Measurements from ENCODE around the gene CHKA. TPM values are rescaled to one million over a fixed set of nuclear protein-coding genes. Genes with fewer than 3 reads are reported as not detected.

CHKA gene
- total and polyA plus RNA-seq, 4 donors: 58.5 to 112 (median 77.1) TPM

- H3K27ac ChIP-seq (ENCODE audit: low read depth, low read length): no peak overlapping the region
- peaks cover 20% of the 10 kb centered on the region for H3K4me1 ChIP-seq (ENCODE audit: control insufficient read depth, insufficient read depth, low read length)
- peaks cover 64% of the 10 kb centered on the region for H3K36me3 ChIP-seq (ENCODE audit: control insufficient read depth, insufficient read depth, low read length)
- WGBS (ENCODE audit: insufficient coverage): 75% methylated on average over 10 of the region's 14 CpGs
- no peak for DNase-seq (ENCODE audit: low read depth in 4 of 6, low spot score in 6 of 6)
- H3K4me3 ChIP-seq (ENCODE audit: low read depth, low read length): no peak overlapping the region
- no peaks in the 10 kb centered on the region for H3K9me3 ChIP-seq (ENCODE audit: control insufficient read depth, insufficient read depth, low read length)
- H3K27me3 ChIP-seq (ENCODE audit: control insufficient read depth, insufficient read depth, low read length): no peaks in the 10 kb centered on the region
Observed at GRCh38 chr11:68051191-68052136, 69.7 kb downstream of the CHKA start.

- WGBS (ENCODE audit: insufficient coverage): 89% methylated on average over 18 of the region's 18 CpGs
- H3K9me3 ChIP-seq (ENCODE audit: control insufficient read depth, insufficient read depth, low read length): no peaks in the 10 kb centered on the region
- H3K27ac ChIP-seq (ENCODE audit: low read depth, low read length): no peak overlapping the region
- H3K4me1 ChIP-seq (ENCODE audit: control insufficient read depth, insufficient read depth, low read length): peaks cover 20% of the 10 kb centered on the region
- peaks cover 61% of the 10 kb centered on the region for H3K36me3 ChIP-seq (ENCODE audit: control insufficient read depth, insufficient read depth, low read length)
- H3K4me3 ChIP-seq (ENCODE audit: low read depth, low read length): no peak overlapping the region
- no peaks in the 10 kb centered on the region for H3K27me3 ChIP-seq (ENCODE audit: control insufficient read depth, insufficient read depth, low read length)
- DNase-seq (ENCODE audit: low read depth in 4 of 6, low spot score in 6 of 6): no peak
Observed at GRCh38 chr11:68050371-68050841, 70.8 kb downstream of the CHKA start.

DNA sequence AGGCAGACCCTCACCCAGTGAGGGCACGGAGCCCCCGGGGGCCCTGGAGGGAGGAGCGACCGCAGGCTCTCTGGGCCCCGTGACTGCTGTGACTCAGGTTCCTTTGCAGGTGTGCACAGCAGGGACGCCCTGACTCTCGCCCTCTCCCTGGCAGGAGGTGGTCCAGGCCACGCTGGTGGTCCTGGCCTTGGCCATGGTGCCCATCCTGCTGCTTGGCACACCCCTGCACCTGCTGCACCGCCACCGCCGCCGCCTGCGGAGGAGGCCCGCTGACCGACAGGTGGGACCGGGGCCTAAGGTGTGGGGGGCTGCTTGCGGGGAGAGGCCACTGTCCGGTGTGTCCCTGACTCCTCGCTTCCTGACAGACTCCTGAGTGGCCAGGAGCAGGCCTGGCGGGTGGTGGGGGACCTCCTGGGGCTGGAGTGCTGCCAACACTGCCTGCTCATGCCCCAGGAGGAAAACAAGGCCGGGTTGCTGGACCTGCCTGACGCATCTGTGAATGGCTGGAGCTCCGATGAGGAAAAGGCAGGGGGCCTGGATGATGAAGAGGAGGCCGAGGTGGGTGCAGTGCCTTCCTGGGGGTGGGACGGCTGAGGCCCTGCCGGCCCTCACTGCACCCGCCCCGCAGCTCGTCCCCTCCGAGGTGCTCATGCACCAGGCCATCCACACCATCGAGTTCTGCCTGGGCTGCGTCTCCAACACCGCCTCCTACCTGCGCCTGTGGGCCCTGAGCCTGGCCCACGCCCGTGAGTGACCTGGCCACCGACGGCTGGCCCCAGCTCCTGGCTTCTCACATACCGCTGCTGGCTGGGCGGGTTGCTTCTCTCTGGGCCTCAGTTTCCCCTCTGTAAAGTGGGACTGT lies 71.4 kb downstream of the CHKA start:
- Histone ChIP-seq H3K27ac (ENCODE audit: low read depth, low read length) (no peak overlapping the region), H3K4me3 (ENCODE audit: low read depth, low read length) (no peak overlapping the region), H3K27me3 (ENCODE audit: control insufficient read depth, insufficient read depth, low read length) (no peaks in the 10 kb centered on the region), H3K4me1 (ENCODE audit: control insufficient read depth, insufficient read depth, low read length) (peaks cover 20% of the 10 kb centered on the region), H3K9me3 (ENCODE audit: control insufficient read depth, insufficient read depth, low read length) (no peaks in the 10 kb centered on the region), H3K36me3 (ENCODE audit: control insufficient read depth, insufficient read depth, low read length) (peaks cover 57% of the 10 kb centered on the region)
- WGBS (ENCODE audit: insufficient coverage): 82% methylated on average over 40 of the region's 40 CpGs
- DNase-seq (ENCODE audit: low read depth in 4 of 6, low spot score in 6 of 6): no peak

DNA sequence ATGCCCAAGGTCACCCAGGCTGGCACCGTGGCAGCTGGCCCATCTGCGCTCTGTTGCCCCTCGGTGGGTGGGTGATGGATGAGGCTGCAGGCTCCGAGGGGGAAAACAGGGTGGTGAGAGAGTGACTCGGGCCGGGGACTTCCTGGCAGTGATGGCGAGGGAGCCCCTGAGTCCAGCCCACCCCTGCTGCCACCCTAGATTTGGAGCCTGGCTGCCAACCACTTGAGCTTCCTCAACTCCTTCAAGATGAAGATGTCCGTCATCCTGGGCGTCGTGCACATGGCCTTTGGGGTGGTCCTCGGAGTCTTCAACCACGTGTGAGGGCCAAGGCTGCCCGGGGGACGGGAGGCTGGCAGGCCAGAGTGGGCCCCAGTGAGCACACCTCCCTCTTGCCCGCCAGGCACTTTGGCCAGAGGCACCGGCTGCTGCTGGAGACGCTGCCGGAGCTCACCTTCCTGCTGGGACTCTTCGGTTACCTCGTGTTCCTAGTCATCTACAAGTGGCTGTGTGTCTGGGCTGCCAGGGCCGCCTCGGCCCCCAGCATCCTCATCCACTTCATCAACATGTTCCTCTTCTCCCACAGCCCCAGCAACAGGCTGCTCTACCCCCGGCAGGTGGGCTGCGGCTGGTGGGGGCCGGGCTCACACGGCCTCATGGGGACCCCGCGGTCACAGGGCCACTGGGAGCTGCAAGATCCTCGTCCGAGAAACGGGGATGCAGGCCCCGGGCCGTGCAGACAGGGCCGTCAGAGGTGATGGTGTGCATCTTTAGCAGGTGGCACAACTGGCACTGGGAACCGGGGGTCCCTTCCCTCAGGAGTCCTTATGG lies 72.3 kb downstream of the CHKA start:
- Histone ChIP-seq H3K4me1 (ENCODE audit: control insufficient read depth, insufficient read depth, low read length) (peaks cover 24% of the 10 kb centered on the region), H3K27ac (ENCODE audit: low read depth, low read length) (no peak overlapping the region), H3K9me3 (ENCODE audit: control insufficient read depth, insufficient read depth, low read length) (no peaks in the 10 kb centered on the region), H3K27me3 (ENCODE audit: control insufficient read depth, insufficient read depth, low read length) (no peaks in the 10 kb centered on the region), H3K36me3 (ENCODE audit: control insufficient read depth, insufficient read depth, low read length) (peaks cover 60% of the 10 kb centered on the region), H3K4me3 (ENCODE audit: low read depth, low read length) (no peak overlapping the region)
- 83% methylated on average over 35 of the region's 35 CpGs for WGBS (ENCODE audit: insufficient coverage)
- no peak for DNase-seq (ENCODE audit: low read depth in 4 of 6, low spot score in 6 of 6)

GRCh38 chr11:68047437-68048290 lies 73.5 kb downstream of the CHKA start:
- 77% methylated on average over 35 of the region's 37 CpGs for WGBS (ENCODE audit: insufficient coverage)

DNA sequence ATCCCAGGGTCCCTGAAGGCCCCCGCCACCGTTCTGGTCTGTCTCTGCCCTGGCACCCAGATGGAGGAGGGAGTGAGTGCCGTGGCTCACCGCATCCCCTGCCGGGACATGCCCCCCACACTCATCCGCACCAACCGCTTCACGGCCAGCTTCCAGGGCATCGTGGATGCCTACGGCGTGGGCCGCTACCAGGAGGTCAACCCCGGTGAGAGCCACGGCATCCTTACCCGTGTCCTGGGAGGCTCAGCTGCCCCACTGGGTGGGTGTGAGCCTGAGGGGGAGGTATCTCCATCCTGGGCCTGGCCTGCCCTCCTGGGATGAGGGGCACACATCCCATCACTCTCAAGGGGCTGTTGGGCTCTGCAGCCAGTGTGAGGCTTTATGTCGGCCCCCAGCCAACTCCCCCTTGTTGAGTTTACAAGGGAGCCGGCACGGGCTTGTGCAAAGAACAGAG lies 76.3 kb downstream of the CHKA start:
- Histone ChIP-seq H3K27me3 (ENCODE audit: control insufficient read depth, insufficient read depth, low read length) (no peaks in the 10 kb centered on the region), H3K4me3 (ENCODE audit: low read depth, low read length) (no peak overlapping the region), H3K9me3 (ENCODE audit: control insufficient read depth, insufficient read depth, low read length) (no peaks in the 10 kb centered on the region), H3K27ac (ENCODE audit: low read depth, low read length) (no peak overlapping the region), H3K4me1 (ENCODE audit: control insufficient read depth, insufficient read depth, low read length) (peaks cover 21% of the 10 kb centered on the region), H3K36me3 (ENCODE audit: control insufficient read depth, insufficient read depth, low read length) (peaks cover 52% of the 10 kb centered on the region)
- WGBS (ENCODE audit: insufficient coverage): 91% methylated on average over 18 of the region's 18 CpGs
- no peak for DNase-seq (ENCODE audit: low read depth in 4 of 6, low spot score in 6 of 6)

More at GRCh38 chr11:68047437-68048290, 73.5 kb downstream of the CHKA start:
- no peak for DNase-seq (ENCODE audit: low read depth in 4 of 6, low spot score in 6 of 6)
- no peaks in the 10 kb centered on the region for H3K27me3 ChIP-seq (ENCODE audit: control insufficient read depth, insufficient read depth, low read length)
- no peaks in the 10 kb centered on the region for H3K9me3 ChIP-seq (ENCODE audit: control insufficient read depth, insufficient read depth, low read length)
- no peak overlapping the region for H3K4me3 ChIP-seq (ENCODE audit: low read depth, low read length)
- H3K4me1 ChIP-seq (ENCODE audit: control insufficient read depth, insufficient read depth, low read length): peaks cover 24% of the 10 kb centered on the region
- peaks cover 61% of the 10 kb centered on the region for H3K36me3 ChIP-seq (ENCODE audit: control insufficient read depth, insufficient read depth, low read length)
- no peak overlapping the region for H3K27ac ChIP-seq (ENCODE audit: low read depth, low read length)

GRCh38 chr11:68044145-68044813 lies 76.9 kb downstream of the CHKA start:
- no peak for DNase-seq (ENCODE audit: low read depth in 4 of 6, low spot score in 6 of 6)
- WGBS (ENCODE audit: insufficient coverage): 81% methylated on average over 24 of the region's 24 CpGs
- H3K27me3 ChIP-seq (ENCODE audit: control insufficient read depth, insufficient read depth, low read length): peaks cover under 1% of the 10 kb centered on the region
- H3K36me3 ChIP-seq (ENCODE audit: control insufficient read depth, insufficient read depth, low read length): peaks cover 47% of the 10 kb centered on the region
- peaks cover 26% of the 10 kb centered on the region for H3K4me1 ChIP-seq (ENCODE audit: control insufficient read depth, insufficient read depth, low read length)
- no peak overlapping the region for H3K27ac ChIP-seq (ENCODE audit: low read depth, low read length)
- H3K9me3 ChIP-seq (ENCODE audit: control insufficient read depth, insufficient read depth, low read length): no peaks in the 10 kb centered on the region
- H3K4me3 ChIP-seq (ENCODE audit: low read depth, low read length): no peak overlapping the region

Measured in spinal cord (tissue), 10 donors.